K562 (cell line): ENCODE measurements around the gene CAMK1D. TPM values are rescaled to one million over a fixed set of nuclear protein-coding genes. Genes with fewer than 3 reads are reported as not detected.

Experiments
- ATAC-seq: fragments of 200-7000 bp; cut with Tn5 transposase; 3 replicates; pipeline ENCODE4 v1.9.1; 2020; ENCODE audit warnings: moderate library complexity
- BruUV-seq: library from RNA; stranded (reverse); fragments of 400-500 nt; replicated peaks from 2 replicates; lab custom pipeline; 2021; lab: Mats Ljungman, UMichigan
- CTCF ChIA-PET: fragments of 300-600 bp; formaldehyde crosslinking; extraction: SDS; loops from one replicate; lab custom pipeline; 2021; ENCODE audit warnings: low intra/inter-chr PET ratio; lab: Yijun Ruan, JAX
- POLR2A ChIA-PET: fragments of 300-600, 350-650 bp; sonication (Branson Sonifier 250); formaldehyde crosslinking; extraction: SDS; loops from one replicate; lab custom pipeline; 2021; ENCODE audit warnings: antibody characterized with exemption, inconsistent platforms; lab: Yijun Ruan, JAX
- DNase-seq, 4 experiments: peaks; one replicate each; pipeline versions ENCODE4 v3.0.0 to v3.0.0-alpha.2; 2011 to 2018; ENCODE audit warnings: low spot score in 3 of 4, mixed read lengths in 3 of 4; ENCODE audit errors: extremely low read depth in 1 of 4
- FAIRE-seq: peaks from 2 replicates; lab custom pipeline; 2011; peaks lifted over from hg19 to GRCh38; lab: Jason Lieb, UNC
- H2AFZ ChIP-seq: 2 replicates; pipeline ENCODE4 v1.6.0; 2011; ENCODE audit warnings: low read depth, low read length, control low read depth, inconsistent platforms
- H3K27ac ChIP-seq: fragments of 200-600 bp; 3 replicates; pipeline ENCODE4 v1.8.0; 2011; ENCODE audit warnings: low read depth, mild to moderate bottlenecking, control low read depth, inconsistent platforms, low read length, moderate library complexity, mixed read lengths; ENCODE audit errors: extremely low read depth
- H3K27me3 ChIP-seq, 2 experiments: fragments of 300-600 bp in 1 of 2; 2 replicates in 1 of 2; 3 replicates in 1 of 2; pipeline versions ENCODE4 v1.6.0 to v1.8.0; 2011; ENCODE audit warnings: inconsistent platforms in 2 of 2, low read length in 2 of 2, mild to moderate bottlenecking in 1 of 2, mixed read lengths in 1 of 2, moderate library complexity in 1 of 2; ENCODE audit not compliant: control insufficient read depth in 2 of 2, insufficient read depth in 2 of 2
- H3K36me3 ChIP-seq: fragments of 300-600 bp; 3 replicates; pipeline ENCODE4 v1.8.0; 2011; ENCODE audit warnings: mild to moderate bottlenecking, low read length, inconsistent platforms; ENCODE audit not compliant: control insufficient read depth, insufficient read depth
- H3K4me1 ChIP-seq, 2 experiments: fragments of 200-600 bp in 1 of 2; replicated peaks in 1 of 2; 2 replicates in 1 of 2; 3 replicates in 1 of 2; pipeline versions ENCODE4 v1.5.1 to v1.8.0; 2011; ENCODE audit warnings: inconsistent platforms in 2 of 2, low read length in 2 of 2, mild to moderate bottlenecking in 1 of 2, mixed read lengths in 1 of 2, moderate library complexity in 1 of 2; ENCODE audit not compliant: control insufficient read depth in 2 of 2, insufficient read depth in 2 of 2
- H3K4me2 ChIP-seq: 2 replicates; pipeline ENCODE4 v1.6.1; 2011; ENCODE audit warnings: low read length, control low read depth, inconsistent platforms, mixed read lengths; ENCODE audit not compliant: insufficient read depth
- H3K4me3 ChIP-seq: fragments of 200-600 bp; sonication (generic), shearing (Covaris generic); 2 replicates; pipeline ENCODE4 v1.5.1; 2016; ENCODE audit warnings: control low read depth, inconsistent platforms
- H3K79me2 ChIP-seq: fragments of 200-600 bp; 3 replicates; pipeline ENCODE4 v1.8.0; 2011; ENCODE audit warnings: low read length, inconsistent platforms; ENCODE audit not compliant: control insufficient read depth, insufficient read depth
- H3K9ac ChIP-seq, 2 experiments: 2 replicates each; pipeline versions ENCODE4 v1.6.0 to v1.6.1; 2011; ENCODE audit warnings: low read depth in 2 of 2, low read length in 2 of 2, control low read depth in 1 of 2, inconsistent platforms in 1 of 2, mild to moderate bottlenecking in 1 of 2, mixed read lengths in 1 of 2; ENCODE audit not compliant: insufficient read depth in 1 of 2
- H3K9me1 ChIP-seq: one replicate; pipeline ENCODE4 v1.6.0; 2011; ENCODE audit warnings: inconsistent platforms, mild to moderate bottlenecking, low read length, moderate library complexity; ENCODE audit not compliant: control insufficient read depth, insufficient read depth
- H3K9me3 ChIP-seq: replicated peaks from 2 replicates; pipeline ENCODE4 v1.5.1; 2011; ENCODE audit warnings: low read depth, low read length, inconsistent platforms; ENCODE audit not compliant: control insufficient read depth, insufficient read depth
- H4K20me1 ChIP-seq: replicated peaks from 2 replicates; pipeline ENCODE4 v1.6.1; 2011; ENCODE audit warnings: low read length, inconsistent platforms, mixed read lengths; ENCODE audit not compliant: control insufficient read depth, insufficient read depth
- ARID1B ChIP-seq: fragments of 450-650 bp; IDR thresholded peaks from 2 replicates; pipeline ENCODE4 v1.6.1; 2016; ENCODE audit warnings: antibody characterized with exemption, mild to moderate bottlenecking, inconsistent platforms
- BMI1 ChIP-seq: fragments of 150-350 bp; IDR thresholded peaks from 2 replicates; pipeline ENCODE4 v1.6.1; 2014; ENCODE audit warnings: low read length
- CHD4 ChIP-seq: fragments of 200-600 bp; sonication (generic); IDR thresholded peaks from 3 replicates; pipeline ENCODE4 v1.6.1; 2012; ENCODE audit warnings: low read depth, mild to moderate bottlenecking, mixed read lengths, low read length, inconsistent platforms; ENCODE audit not compliant: insufficient read depth, insufficient replicate concordance, poor library complexity, severe bottlenecking
- FOXA1 ChIP-seq: fragments of 450-650 bp; IDR thresholded peaks from 2 replicates; pipeline ENCODE4 v1.6.1; 2016; ENCODE audit warnings: mild to moderate bottlenecking, borderline replicate concordance
- FOXM1 ChIP-seq, 2 experiments: fragments of 450-650 bp in 1 of 2; sonication (generic) in 1 of 2; formaldehyde crosslinking in 1 of 2; IDR thresholded peaks; 2 replicates each; pipeline versions ENCODE4 v1.6.1 to v1.9.0; 2017 to 2022; ENCODE audit warnings: low read depth in 2 of 2, mild to moderate bottlenecking in 2 of 2, missing genetic modification reagents in 1 of 2, moderate library complexity in 1 of 2
- HCFC1 ChIP-seq: IDR thresholded peaks from 2 replicates; pipeline ENCODE4 v1.6.1; 2012; ENCODE audit warnings: low read depth, low read length, improper control_type of control experiment
- IRF2 ChIP-seq: sonication (generic); formaldehyde crosslinking; IDR thresholded peaks from 2 replicates; pipeline ENCODE4 v1.8.1; 2022; ENCODE audit warnings: mild to moderate bottlenecking, missing genetic modification reagents
- KHSRP ChIP-seq: fragments of 450-650 bp; IDR thresholded peaks from 2 replicates; pipeline ENCODE4 v1.6.1; 2017
- MCM7 ChIP-seq, 2 experiments: fragments of 450-650 bp; IDR thresholded peaks; 2 replicates each; pipeline ENCODE4 v1.6.1; 2016 to 2018
- TEAD1 ChIP-seq, 2 experiments: fragments of 450-650 bp in 1 of 2; sonication (generic) in 1 of 2; formaldehyde crosslinking; IDR thresholded peaks; 2 replicates each; pipeline versions ENCODE4 v1.4.0 to v1.8.0; 2020 to 2022; ENCODE audit warnings: mild to moderate bottlenecking in 2 of 2, missing genetic modification reagents in 1 of 2
- ZKSCAN1 ChIP-seq: fragments of 150-350 bp; IDR thresholded peaks from 2 replicates; pipeline ENCODE4 v1.6.1; 2016; ENCODE audit warnings: low read depth, low read length
- ZNF586 ChIP-seq: fragments of 450-650 bp; formaldehyde crosslinking; conservative IDR thresholded peaks from 2 replicates; pipeline ENCODE4 v1.4.0; 2020; ENCODE audit warnings: mild to moderate bottlenecking, moderate library complexity
- WGBS: fragments of 100-300 bp; shearing (Covaris generic); methylation state at CpG from one replicate; pipeline ENCODE4 v1.1.6; 2016; ENCODE audit warnings: low coverage, mixed read lengths; ENCODE audit not compliant: insufficient coverage; ENCODE audit errors: missing lambda C conversion rate; 5-methylcytosine and 5-hydroxymethylcytosine counted together
- in situ Hi-C: fragments of 300-500 bp; cut with MboI; formaldehyde crosslinking; loops from 4 replicates; pipeline ENCODE4 v1.15.0; 2018; ENCODE audit warnings: inconsistent platforms, mixed read lengths
- intact Hi-C: fragments of 100-400 bp; cut with micrococcal nuclease; formaldehyde crosslinking; loops from 2 replicates; pipeline ENCODE4 v1.14.2; 2022
- polyA plus RNA-seq, 8 experiments: library from polyadenylated mRNA; depleted of rRNA in 4 of 8; stranded (reverse) in 5 of 8; unstranded in 3 of 8; fragments of >200 nt; fragmentation: Nextera tagmentation in 2 of 8; fragmentation: Illumina TruSeq in 1 of 8; extraction: Ambion mirVana in 2 of 8; extraction: Trizol in 1 of 8; gene quantifications; 2 replicates each; pipeline versions ENCODE4 v1.2.1 to v1.2.3, GENCODE V29; 2011 to 2014; ENCODE audit warnings: inconsistent platforms in 1 of 8, missing spikeins in 1 of 8
- total RNA-seq, 7 experiments: library from RNA; depleted of rRNA in 6 of 7; stranded (reverse); fragments of >200 nt in 6 of 7; fragmentation: Illumina TruSeq in 2 of 7; extraction: Trizol in 2 of 7; gene quantifications; 2 replicates each; pipeline versions ENCODE4 v1.2.1 to v1.2.3, GENCODE V29; 2011 to 2021; ENCODE audit warnings: low replicate concordance in 1 of 7
- TF ChIP-seq, protein P1 (sequence below): fragments of 250-450 bp; sonication (Bioruptor Pico); IDR thresholded peaks from 2 replicates; pipeline ENCODE4 v1.8.0; 2021; ENCODE audit warnings: borderline replicate concordance, mild to moderate bottlenecking, moderate library complexity; ENCODE audit not compliant: poor library complexity, severe bottlenecking
- TF ChIP-seq, protein P2 (sequence below): sonication (generic); formaldehyde crosslinking; IDR thresholded peaks from 2 replicates; pipeline ENCODE4 v1.8.0; 2022; ENCODE audit warnings: mild to moderate bottlenecking, missing genetic modification reagents
- TF ChIP-seq, protein P3 (sequence below): IDR thresholded peaks from 2 replicates; pipeline ENCODE4 v1.6.1; 2016; ENCODE audit warnings: missing genetic modification characterization, missing compliant biosample characterization
- TF ChIP-seq, protein P4 (sequence below): fragments of 250-450 bp; sonication (Bioruptor Pico); IDR thresholded peaks from 2 replicates; pipeline ENCODE4 v1.4.0; 2020; ENCODE audit warnings: mild to moderate bottlenecking, moderate library complexity, borderline replicate concordance

CAMK1D gene
- total and polyA plus RNA-seq, 9 of the 15 experiments (the other 6 are each of a cell fraction or from before 2014, with no cell fraction given), result 0.12 to 0.24 (median 0.20) TPM; not detected in 5

DNA sequence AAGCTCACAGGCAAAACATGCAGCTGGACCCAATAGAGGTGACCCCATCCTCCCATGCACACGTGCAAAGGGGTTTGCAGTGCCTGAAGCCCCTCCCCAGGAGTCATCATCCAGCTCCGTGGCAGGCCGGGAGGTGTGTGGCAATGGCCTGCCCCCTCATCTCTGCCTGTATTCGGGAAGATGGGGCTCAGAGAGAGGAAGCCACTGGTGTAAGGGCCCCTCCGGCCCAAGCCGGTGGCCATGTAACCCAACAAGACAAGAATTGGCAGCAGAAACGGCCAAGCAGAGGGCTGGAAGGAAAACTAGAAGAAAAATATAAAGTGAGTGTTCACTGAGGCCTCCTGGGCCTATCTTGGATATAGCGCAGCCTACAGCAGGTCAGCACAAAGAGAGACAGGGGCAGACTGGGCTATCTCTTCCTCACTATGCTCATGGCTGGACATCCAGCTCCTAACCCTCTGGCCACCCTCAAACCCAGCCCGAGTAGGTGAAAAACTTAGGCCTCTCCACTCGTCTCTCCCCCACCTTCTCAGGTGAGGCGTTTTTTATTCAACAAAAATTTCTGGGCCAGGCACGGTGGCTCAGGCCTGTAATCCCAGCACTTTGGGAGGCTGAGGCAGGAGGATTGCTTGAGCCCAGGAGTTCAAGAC, 494.1 kb downstream of the CAMK1D start:
- H3K27ac ChIP-seq, result no peak overlapping the region
- H2AFZ ChIP-seq, result no peak overlapping the region
- in situ Hi-C loops, result no loop called here
- FAIRE-seq (no peak), ATAC-seq (no peak), DNase-seq (no peak)
- no peak overlapping the region for H3K9ac ChIP-seq
- H3K4me2 ChIP-seq, result no peak overlapping the region
- H3K36me3 ChIP-seq, result no peaks in the 10 kb centered on the region
- H4K20me1 ChIP-seq, result no peaks in the 10 kb centered on the region
- no TSS peak for BruUV-seq
- CTCF ChIA-PET, result no interaction called here
- no peaks in the 10 kb centered on the region for H3K79me2 ChIP-seq
- H3K4me1 ChIP-seq, result no peaks in the 10 kb centered on the region
- H3K4me3 ChIP-seq, result no peak overlapping the region
- POLR2A ChIA-PET, result no interaction called here
- WGBS, result under 1% methylated on average over 12 of the region's 12 CpGs
- H3K9me3 ChIP-seq, result no peaks in the 10 kb centered on the region
- no peak for TF ChIP-seq BMI1
- TF ChIP-seq, protein P1, sequence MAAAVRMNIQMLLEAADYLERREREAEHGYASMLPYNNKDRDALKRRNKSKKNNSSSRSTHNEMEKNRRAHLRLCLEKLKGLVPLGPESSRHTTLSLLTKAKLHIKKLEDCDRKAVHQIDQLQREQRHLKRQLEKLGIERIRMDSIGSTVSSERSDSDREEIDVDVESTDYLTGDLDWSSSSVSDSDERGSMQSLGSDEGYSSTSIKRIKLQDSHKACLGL (CRISPR knock-in tag), result no peak
- no peak for TF ChIP-seq IRF2 (CRISPR knock-in tag)
- TF ChIP-seq ZKSCAN1, result no peak
- TF ChIP-seq, protein P2, sequence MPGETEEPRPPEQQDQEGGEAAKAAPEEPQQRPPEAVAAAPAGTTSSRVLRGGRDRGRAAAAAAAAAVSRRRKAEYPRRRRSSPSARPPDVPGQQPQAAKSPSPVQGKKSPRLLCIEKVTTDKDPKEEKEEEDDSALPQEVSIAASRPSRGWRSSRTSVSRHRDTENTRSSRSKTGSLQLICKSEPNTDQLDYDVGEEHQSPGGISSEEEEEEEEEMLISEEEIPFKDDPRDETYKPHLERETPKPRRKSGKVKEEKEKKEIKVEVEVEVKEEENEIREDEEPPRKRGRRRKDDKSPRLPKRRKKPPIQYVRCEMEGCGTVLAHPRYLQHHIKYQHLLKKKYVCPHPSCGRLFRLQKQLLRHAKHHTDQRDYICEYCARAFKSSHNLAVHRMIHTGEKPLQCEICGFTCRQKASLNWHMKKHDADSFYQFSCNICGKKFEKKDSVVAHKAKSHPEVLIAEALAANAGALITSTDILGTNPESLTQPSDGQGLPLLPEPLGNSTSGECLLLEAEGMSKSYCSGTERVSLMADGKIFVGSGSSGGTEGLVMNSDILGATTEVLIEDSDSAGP (CRISPR knock-in tag), result no peak
- TF ChIP-seq ZNF586 (CRISPR knock-in tag), result no peak
- no peak for TF ChIP-seq TEAD1 (CRISPR knock-in tag; IDR thresholded peaks at IDR 0.05)
- no peak for TF ChIP-seq FOXM1 (IDR thresholded peaks at IDR 0.05; ENCODE audit: low read depth)
- TF ChIP-seq FOXM1 (CRISPR knock-in tag; IDR thresholded peaks at IDR 0.05; ENCODE audit: low read depth), result no peak
- TF ChIP-seq, protein P3, sequence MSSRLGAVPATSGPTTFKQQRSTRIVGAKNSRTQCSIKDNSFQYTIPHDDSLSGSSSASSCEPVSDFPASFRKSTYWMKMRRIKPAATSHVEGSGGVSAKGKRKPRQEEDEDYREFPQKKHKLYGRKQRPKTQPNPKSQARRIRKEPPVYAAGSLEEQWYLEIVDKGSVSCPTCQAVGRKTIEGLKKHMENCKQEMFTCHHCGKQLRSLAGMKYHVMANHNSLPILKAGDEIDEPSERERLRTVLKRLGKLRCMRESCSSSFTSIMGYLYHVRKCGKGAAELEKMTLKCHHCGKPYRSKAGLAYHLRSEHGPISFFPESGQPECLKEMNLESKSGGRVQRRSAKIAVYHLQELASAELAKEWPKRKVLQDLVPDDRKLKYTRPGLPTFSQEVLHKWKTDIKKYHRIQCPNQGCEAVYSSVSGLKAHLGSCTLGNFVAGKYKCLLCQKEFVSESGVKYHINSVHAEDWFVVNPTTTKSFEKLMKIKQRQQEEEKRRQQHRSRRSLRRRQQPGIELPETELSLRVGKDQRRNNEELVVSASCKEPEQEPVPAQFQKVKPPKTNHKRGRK, result no peak
- no peak for TF ChIP-seq KHSRP
- TF ChIP-seq, protein P4, sequence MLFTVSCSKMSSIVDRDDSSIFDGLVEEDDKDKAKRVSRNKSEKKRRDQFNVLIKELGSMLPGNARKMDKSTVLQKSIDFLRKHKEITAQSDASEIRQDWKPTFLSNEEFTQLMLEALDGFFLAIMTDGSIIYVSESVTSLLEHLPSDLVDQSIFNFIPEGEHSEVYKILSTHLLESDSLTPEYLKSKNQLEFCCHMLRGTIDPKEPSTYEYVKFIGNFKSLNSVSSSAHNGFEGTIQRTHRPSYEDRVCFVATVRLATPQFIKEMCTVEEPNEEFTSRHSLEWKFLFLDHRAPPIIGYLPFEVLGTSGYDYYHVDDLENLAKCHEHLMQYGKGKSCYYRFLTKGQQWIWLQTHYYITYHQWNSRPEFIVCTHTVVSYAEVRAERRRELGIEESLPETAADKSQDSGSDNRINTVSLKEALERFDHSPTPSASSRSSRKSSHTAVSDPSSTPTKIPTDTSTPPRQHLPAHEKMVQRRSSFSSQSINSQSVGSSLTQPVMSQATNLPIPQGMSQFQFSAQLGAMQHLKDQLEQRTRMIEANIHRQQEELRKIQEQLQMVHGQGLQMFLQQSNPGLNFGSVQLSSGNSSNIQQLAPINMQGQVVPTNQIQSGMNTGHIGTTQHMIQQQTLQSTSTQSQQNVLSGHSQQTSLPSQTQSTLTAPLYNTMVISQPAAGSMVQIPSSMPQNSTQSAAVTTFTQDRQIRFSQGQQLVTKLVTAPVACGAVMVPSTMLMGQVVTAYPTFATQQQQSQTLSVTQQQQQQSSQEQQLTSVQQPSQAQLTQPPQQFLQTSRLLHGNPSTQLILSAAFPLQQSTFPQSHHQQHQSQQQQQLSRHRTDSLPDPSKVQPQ, result no peak
- no peak for TF ChIP-seq FOXA1
- TF ChIP-seq CHD4, result no peak
- TF ChIP-seq ARID1B, result no peak
- TF ChIP-seq HCFC1, result no peak
- TF ChIP-seq MCM7 (IDR thresholded peaks at IDR 0.05), result no peak
- intact Hi-C loops, result no loop called here
- H3K9me1 ChIP-seq, result no peaks in the 10 kb centered on the region
- peaks cover 3 to 51% of the 10 kb centered on the region in 2 experiments; a peak in 4 of 5 replicates for H3K27me3 ChIP-seq
